Endothelial cell of umbilical vein (primary cell): ENCODE data around the gene NINL. TPM values are rescaled to one million over a fixed set of nuclear protein-coding genes. Genes with fewer than 3 reads are reported as not detected.

Source experiments
- BruUV-seq: library from RNA; stranded (reverse); fragments of 400-500 nt; replicated peaks from 2 replicates; lab custom pipeline; 2021; lab: Mats Ljungman, UMichigan
- CTCF ChIA-PET: fragments of 300-600, 350-600 bp; sonication (Branson Sonifier 250); formaldehyde crosslinking; loops from one replicate; lab custom pipeline; 2021; ENCODE audit warnings: antibody characterized with exemption, inconsistent platforms; lab: Charles Lee
- POLR2A ChIA-PET: fragments of 300-600, 350-600 bp; sonication (Branson Sonifier 250); formaldehyde crosslinking; loops from one replicate; lab custom pipeline; 2021; ENCODE audit warnings: antibody characterized with exemption, inconsistent platforms; lab: Charles Lee
- DNase-seq: peaks from one replicate; pipeline ENCODE4 v3.0.0-alpha.2; 2011; ENCODE audit warnings: low read depth, low spot score
- FAIRE-seq: peaks from 2 replicates; lab custom pipeline; 2011; peaks lifted over from hg19 to GRCh38; lab: Jason Lieb, UNC
- H2AFZ ChIP-seq: 2 replicates; pipeline ENCODE4 v1.6.0; 2012; ENCODE audit warnings: low read depth, low read length, control low read depth, inconsistent platforms
- H3K27ac ChIP-seq: 2 replicates; pipeline ENCODE4 v1.5.1; 2011; ENCODE audit warnings: low read depth, mild to moderate bottlenecking, control low read depth, low read length, moderate library complexity; ENCODE audit not compliant: insufficient read depth
- H3K27me3 ChIP-seq, 2 experiments: 2 replicates each; pipeline versions ENCODE4 v1.6.0 to v1.6.1; 2011; ENCODE audit warnings: low read length in 2 of 2, mixed read lengths in 1 of 2; ENCODE audit not compliant: control insufficient read depth in 2 of 2, insufficient read depth in 2 of 2
- H3K36me3 ChIP-seq, 2 experiments: 2 replicates in 1 of 2; 3 replicates in 1 of 2; pipeline ENCODE4 v1.5.1; 2011; ENCODE audit warnings: low read length in 2 of 2, mild to moderate bottlenecking in 1 of 2, moderate library complexity in 1 of 2; ENCODE audit not compliant: control insufficient read depth in 2 of 2, insufficient read depth in 2 of 2; ENCODE audit errors: extremely low read depth in 1 of 2
- H3K4me1 ChIP-seq: 3 replicates; pipeline ENCODE4 v1.5.1; 2011; ENCODE audit warnings: mild to moderate bottlenecking, low read length; ENCODE audit not compliant: control insufficient read depth, insufficient read depth; ENCODE audit errors: extremely low read depth
- H3K4me2 ChIP-seq: 2 replicates; pipeline ENCODE4 v1.6.1; 2011; ENCODE audit warnings: low read length, control low read depth, mixed read lengths; ENCODE audit not compliant: insufficient read depth
- H3K4me3 ChIP-seq, 3 experiments: fragments of 200-600 bp in 1 of 3; sonication (generic), shearing (Covaris generic) in 1 of 3; replicated peaks in 1 of 3; 2 replicates each; pipeline ENCODE4 v1.5.1; 2011 to 2016; ENCODE audit warnings: control low read depth in 3 of 3, low read length in 3 of 3, mild to moderate bottlenecking in 2 of 3, inconsistent platforms in 1 of 3, low read depth in 1 of 3, moderate library complexity in 1 of 3; ENCODE audit not compliant: insufficient read depth in 1 of 3
- H3K79me2 ChIP-seq: 2 replicates; pipeline ENCODE4 v1.6.0; 2012; ENCODE audit warnings: low read length, inconsistent platforms; ENCODE audit not compliant: control insufficient read depth, insufficient read depth
- H3K9ac ChIP-seq: replicated peaks from 2 replicates; pipeline ENCODE3; 2011; ENCODE audit warnings: low read length, control low read depth; ENCODE audit not compliant: insufficient read depth; ENCODE audit errors: extremely low read depth
- H3K9me1 ChIP-seq: replicated peaks from 3 replicates; pipeline ENCODE4 v1.6.0; 2011; ENCODE audit warnings: mild to moderate bottlenecking, low read length; ENCODE audit not compliant: control insufficient read depth, insufficient read depth; ENCODE audit errors: extremely low read depth
- H3K9me3 ChIP-seq: replicated peaks from 2 replicates; pipeline ENCODE4 v1.5.1; 2012; ENCODE audit warnings: low read length, inconsistent platforms; ENCODE audit not compliant: control insufficient read depth, insufficient read depth
- H4K20me1 ChIP-seq: replicated peaks from 2 replicates; pipeline ENCODE3; 2011; ENCODE audit warnings: mild to moderate bottlenecking, low read length; ENCODE audit not compliant: control insufficient read depth, insufficient read depth; ENCODE audit errors: extremely low read depth
- CTCF ChIP-seq, 2 donors: IDR thresholded peaks; 1 replicate in 1 of 2; 2 replicates in 1 of 2; pipeline ENCODE4 v1.5.1; 2011; ENCODE audit warnings: low read length in 2 of 2, mild to moderate bottlenecking in 2 of 2, moderate library complexity in 2 of 2, control low read depth in 1 of 2, inconsistent platforms in 1 of 2, low read depth in 1 of 2; ENCODE audit not compliant: insufficient read depth in 1 of 2; ENCODE audit errors: extremely low read depth in 1 of 2
- MAX ChIP-seq: IDR thresholded peaks from 2 replicates; pipeline ENCODE4 v1.6.1; 2011; ENCODE audit not compliant: insufficient read depth, insufficient read length
- MYC ChIP-seq: IDR thresholded peaks from one replicate; pipeline ENCODE4 v1.6.1; 2011; ENCODE audit warnings: mild to moderate bottlenecking, low read depth, low read length
- POLR2A ChIP-seq: IDR thresholded peaks from 2 replicates; pipeline ENCODE4 v1.6.1; 2012; ENCODE audit warnings: low read depth, mild to moderate bottlenecking, control low read depth, low read length
- POLR2AphosphoS5 ChIP-seq: IDR thresholded peaks from 2 replicates; pipeline ENCODE4 v1.6.1; 2012; ENCODE audit warnings: low read depth, mild to moderate bottlenecking, control low read depth, low read length, moderate library complexity; ENCODE audit not compliant: insufficient read depth
- dilution Hi-C: fragments of 300-500 bp; cut with MboI; formaldehyde crosslinking; loops from one replicate; pipeline ENCODE4 v1.15.0; 2019; ENCODE audit warnings: low sequenced_read_pairs; ENCODE audit not compliant: extremely low pct_ligation_motif_present
- intact Hi-C: fragments of 100-400 bp; cut with micrococcal nuclease; formaldehyde crosslinking; loops from one replicate; pipeline ENCODE4 v1.10.0; 2022
- polyA plus RNA-seq, 4 experiments: library from polyadenylated mRNA; depleted of rRNA in 3 of 4; stranded (reverse) in 3 of 4; unstranded in 1 of 4; fragments of >200 nt; gene quantifications; 2 replicates each; pipeline versions ENCODE4 v1.2.1 to v1.2.3, GENCODE V29; 2011 to 2012; ENCODE audit warnings: missing spikeins in 1 of 4
- total RNA-seq: library from RNA; stranded (reverse); gene quantifications from 2 replicates; pipeline ENCODE4 v1.2.3, GENCODE V29; 2021

NINL gene
- total and polyA plus RNA-seq, 2 donors (not counting 3 experiments of a cell fraction or from before 2014, with no cell fraction given): 13.2 to 25.5 TPM

GRCh38 chr20:25479638-25480037 is 105.7 kb downstream of the NINL start:
- ChIA-PET CTCF (interaction anchor here (1.4 kb wide), 1 partner anchor 9 kb away, joined by 4 read pairs; no protein-coding TSS in a partner anchor), POLR2A (no interaction called here)
- intact Hi-C loops (no loop called here), dilution Hi-C loops (no loop called here)
- no peak for FAIRE-seq
- Histone ChIP-seq H3K9me3 (no peaks in the 10 kb centered on the region), H3K9me1 (no peaks in the 10 kb centered on the region), H3K4me2 (no peak overlapping the region), H3K4me1 (peaks cover 7% of the 10 kb centered on the region), H3K36me3 (peaks cover 0 to 38% of the 10 kb centered on the region in 2 experiments), H4K20me1 (no peaks in the 10 kb centered on the region), H3K79me2 (no peaks in the 10 kb centered on the region), H3K4me3 (no peak overlapping the region), H3K9ac (no peak overlapping the region), H3K27ac (no peak overlapping the region), H3K27me3 (no peaks in the 10 kb centered on the region), H2AFZ (no peak overlapping the region)
- DNase-seq: no peak
- BruUV-seq: no TSS peak
- TF ChIP-seq CTCF (IDR thresholded peaks at IDR 0.05; ENCODE audit: extremely low read depth in 1 of 2, insufficient read depth in 1 of 2, low read depth in 1 of 2, low read length in 2 of 2): no peak
- no peak for TF ChIP-seq POLR2AphosphoS5
- TF ChIP-seq MYC: no peak

- no peak for FAIRE-seq
- H3K9me3 ChIP-seq: no peaks in the 10 kb centered on the region
- no peaks in the 10 kb centered on the region for H3K27me3 ChIP-seq
- H3K9ac ChIP-seq: no peak overlapping the region
- TF ChIP-seq POLR2AphosphoS5 (no peak), POLR2A (no peak), MAX (no peak), MYC (no peak)
- H3K9me1 ChIP-seq: no peaks in the 10 kb centered on the region
- no peak overlapping the region for H2AFZ ChIP-seq
- dilution Hi-C loops: no loop called here
- intact Hi-C loops: no loop called here
- H3K4me3 ChIP-seq: no peak overlapping the region
- no peaks in the 10 kb centered on the region for H4K20me1 ChIP-seq
- no peak for DNase-seq
- no peak overlapping the region for H3K4me2 ChIP-seq
- ChIA-PET CTCF (interaction anchor here (1.4 kb wide), 1 partner anchor 10 kb away, joined by 4 read pairs; no protein-coding TSS in a partner anchor), POLR2A (no interaction called here)
- peaks cover 1% of the 10 kb centered on the region for H3K4me1 ChIP-seq
- H3K36me3 ChIP-seq: peaks cover 0 to 38% of the 10 kb centered on the region in 2 experiments
- no TSS peak for BruUV-seq
- no peak overlapping the region for H3K27ac ChIP-seq
- H3K79me2 ChIP-seq: no peaks in the 10 kb centered on the region
Observed at GRCh38 chr20:25478889-25479568, 106.3 kb downstream of the NINL start.
